Mesenchymal stem cell (in vitro differentiated cells and primary cell): Measurements from ENCODE around the gene TCHHL1.

Experiments
- DNase-seq: peaks from one replicate; pipeline ENCODE4 v3.0.0-alpha.2; 2013
- H2AFZ ChIP-seq: one replicate; pipeline ENCODE4 v1.6.1; 2013; ENCODE audit warnings: low read depth, mild to moderate bottlenecking, control low read depth, inconsistent platforms, low read length, moderate library complexity
- H2AK5ac ChIP-seq: 2 replicates; pipeline ENCODE4 v1.6.1; 2013; ENCODE audit warnings: low read length, moderate library complexity, mild to moderate bottlenecking, inconsistent platforms; ENCODE audit not compliant: severe bottlenecking
- H2BK120ac ChIP-seq: one replicate; pipeline ENCODE4 v1.6.1; 2013; ENCODE audit warnings: low read depth, mild to moderate bottlenecking, inconsistent platforms, low read length, moderate library complexity
- H2BK12ac ChIP-seq, 2 experiments: one replicate each; pipeline ENCODE4 v1.6.1; 2013; ENCODE audit warnings: inconsistent platforms in 2 of 2, low read length in 2 of 2, mild to moderate bottlenecking in 2 of 2, moderate library complexity in 2 of 2, control low read depth in 1 of 2
- H2BK15ac ChIP-seq: one replicate; pipeline ENCODE4 v1.6.1; 2013; ENCODE audit warnings: mild to moderate bottlenecking, low read depth, inconsistent platforms; ENCODE audit not compliant: poor library complexity, severe bottlenecking
- H2BK5ac ChIP-seq: 2 replicates; pipeline ENCODE4 v1.6.1; 2013; ENCODE audit warnings: low read depth, mild to moderate bottlenecking, low read length, control low read depth, inconsistent platforms; ENCODE audit not compliant: poor library complexity, severe bottlenecking
- H3K14ac ChIP-seq, 2 experiments: one replicate each; pipeline ENCODE4 v1.6.1; 2013; ENCODE audit warnings: inconsistent platforms in 2 of 2, low read length in 2 of 2, control low read depth in 1 of 2, mild to moderate bottlenecking in 1 of 2, moderate library complexity in 1 of 2
- H3K18ac ChIP-seq, 2 experiments: one replicate each; pipeline ENCODE4 v1.6.1; 2013; ENCODE audit warnings: inconsistent platforms in 2 of 2, low read length in 2 of 2, control low read depth in 1 of 2, low read depth in 1 of 2, mild to moderate bottlenecking in 1 of 2
- H3K23ac ChIP-seq, 2 experiments: one replicate each; pipeline ENCODE4 v1.6.1; 2013; ENCODE audit warnings: inconsistent platforms in 2 of 2, low read length in 2 of 2, mild to moderate bottlenecking in 2 of 2, moderate library complexity in 2 of 2, control low read depth in 1 of 2
- H3K27ac ChIP-seq: 2 replicates; pipeline ENCODE4 v1.5.1; 2013; ENCODE audit warnings: mild to moderate bottlenecking, moderate library complexity, low read length, control low read depth, inconsistent platforms; ENCODE audit not compliant: poor library complexity, severe bottlenecking
- H3K27me3 ChIP-seq, 2 experiments: 2 replicates each; pipeline versions ENCODE4 v1.6.1 to v1.7.0; 2013; ENCODE audit warnings: low read length in 2 of 2, mild to moderate bottlenecking in 2 of 2, moderate library complexity in 2 of 2, control low read depth in 1 of 2, inconsistent platforms in 1 of 2; ENCODE audit not compliant: control insufficient read depth in 1 of 2, insufficient read depth in 1 of 2
- H3K36me3 ChIP-seq, 2 experiments: 2 replicates each; pipeline versions ENCODE4 v1.6.1 to v1.7.0; 2013; ENCODE audit warnings: low read length in 2 of 2, control low read depth in 1 of 2, inconsistent platforms in 1 of 2, low read depth in 1 of 2, mild to moderate bottlenecking in 1 of 2; ENCODE audit not compliant: insufficient read depth in 2 of 2, control insufficient read depth in 1 of 2
- H3K4ac ChIP-seq, 2 experiments: one replicate each; pipeline ENCODE4 v1.6.1; 2013; ENCODE audit warnings: inconsistent platforms in 2 of 2, low read length in 2 of 2, mild to moderate bottlenecking in 2 of 2, moderate library complexity in 2 of 2, control low read depth in 1 of 2, low read depth in 1 of 2
- H3K4me1 ChIP-seq: 2 replicates; pipeline ENCODE4 v1.6.1; 2013; ENCODE audit warnings: low read depth, low read length, control low read depth; ENCODE audit not compliant: control insufficient read depth, insufficient read depth
- H3K4me2 ChIP-seq: 2 replicates; pipeline ENCODE4 v1.6.1; 2013; ENCODE audit warnings: low read length, mild to moderate bottlenecking, inconsistent platforms; ENCODE audit not compliant: poor library complexity, severe bottlenecking
- H3K4me3 ChIP-seq, 2 experiments: 2 replicates each; pipeline versions ENCODE4 v1.5.1 to v1.7.0; 2013; ENCODE audit warnings: low read length in 2 of 2, mild to moderate bottlenecking in 2 of 2, control low read depth in 1 of 2, low read depth in 1 of 2; ENCODE audit not compliant: insufficient read depth in 1 of 2
- H3K79me1 ChIP-seq: replicated peaks from 2 replicates; pipeline ENCODE4 v1.6.1; 2013; ENCODE audit warnings: mild to moderate bottlenecking, control low read depth, low read length, inconsistent platforms; ENCODE audit not compliant: poor library complexity, severe bottlenecking
- H3K9ac ChIP-seq: 2 replicates; pipeline ENCODE4 v1.7.0; 2013; ENCODE audit warnings: mild to moderate bottlenecking, low read length, moderate library complexity
- H3K9me3 ChIP-seq: 2 replicates; pipeline ENCODE4 v1.7.0; 2013; ENCODE audit warnings: mild to moderate bottlenecking, low read length; ENCODE audit not compliant: control insufficient read depth
- H4K8ac ChIP-seq: one replicate; pipeline ENCODE4 v1.6.1; 2013; ENCODE audit warnings: inconsistent platforms, mild to moderate bottlenecking, low read length, moderate library complexity
- H4K91ac ChIP-seq: one replicate; pipeline ENCODE4 v1.6.1; 2013; ENCODE audit warnings: mild to moderate bottlenecking, low read length, inconsistent platforms
- WGBS: methylation state at CpG from one replicate; pipeline ENCODE4 v1.1.7; 2013; ENCODE audit warnings: mixed read lengths; 5-methylcytosine and 5-hydroxymethylcytosine counted together

The TCHHL1 gene

GRCh38 chr1:152107031-152107983 lies 18.4 kb upstream of the TCHHL1 start:
- Histone ChIP-seq H3K4me2 (no peak overlapping the region), H3K4me1 (no peaks in the 10 kb centered on the region), H3K9ac (peak overlapping the region; percentile 56), H3K18ac (no peak overlapping the region), H2AFZ (no peak overlapping the region), H2BK12ac (no peak overlapping the region), H3K79me1 (no peaks in the 10 kb centered on the region), H3K27me3 (peaks cover 22 to 75% of the 10 kb centered on the region in 2 experiments), H2AK5ac (no peak overlapping the region), H4K91ac (no peak overlapping the region), H3K4ac (no peak overlapping the region), H3K23ac (no peak overlapping the region), H2BK5ac (no peak overlapping the region), H3K36me3 (no peaks in the 10 kb centered on the region), H2BK120ac (no peak overlapping the region), H3K27ac (no peak overlapping the region), H3K14ac (no peak overlapping the region), H3K4me3 (peak overlapping the region in 1 of 2 experiments; percentile 81), H3K9me3 (no peaks in the 10 kb centered on the region), H4K8ac (no peak overlapping the region), H2BK15ac (no peak overlapping the region)
- no peak for DNase-seq
- WGBS, result 74% methylated on average over 40 of the region's 41 CpGs

DNA sequence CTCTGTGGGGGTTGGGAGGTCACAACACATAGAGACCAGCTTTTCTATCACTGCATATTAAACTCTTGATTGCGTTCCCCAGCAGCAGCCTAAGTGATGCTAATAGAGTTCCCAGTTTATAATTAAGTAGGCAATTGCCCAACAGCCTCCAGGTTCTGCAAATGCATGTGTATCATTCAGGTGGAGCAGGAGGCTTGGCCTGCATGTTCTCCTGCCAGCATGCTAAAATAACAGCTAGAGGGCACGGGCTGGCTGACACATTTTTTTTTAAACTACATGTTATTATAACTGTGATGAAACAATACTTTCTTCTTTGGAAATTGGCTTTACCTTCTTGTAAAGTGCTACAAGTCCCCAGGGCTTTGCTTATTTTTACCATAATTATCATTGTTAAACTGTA lies 16.0 kb upstream of the TCHHL1 start:
- H2BK5ac ChIP-seq, result no peak overlapping the region
- no peaks in the 10 kb centered on the region for H3K36me3 ChIP-seq
- no peak overlapping the region for H3K4ac ChIP-seq
- no peak overlapping the region for H3K4me3 ChIP-seq
- H3K27me3 ChIP-seq, result peaks cover 7 to 84% of the 10 kb centered on the region in 2 experiments
- H2BK120ac ChIP-seq, result no peak overlapping the region
- WGBS, result no CpG with 5 or more reads among the region's 2 CpGs
- no peak overlapping the region for H3K23ac ChIP-seq
- no peak for DNase-seq
- no peak overlapping the region for H3K27ac ChIP-seq
- no peaks in the 10 kb centered on the region for H3K79me1 ChIP-seq
- H3K4me2 ChIP-seq, result no peak overlapping the region
- H4K91ac ChIP-seq, result no peak overlapping the region
- no peak overlapping the region for H2AFZ ChIP-seq
- no peaks in the 10 kb centered on the region for H3K4me1 ChIP-seq
- no peak overlapping the region for H2BK15ac ChIP-seq
- no peak overlapping the region for H2AK5ac ChIP-seq
- H2BK12ac ChIP-seq, result no peak overlapping the region
- no peak overlapping the region for H4K8ac ChIP-seq
- H3K9me3 ChIP-seq, result no peaks in the 10 kb centered on the region
- no peak overlapping the region for H3K9ac ChIP-seq
- H3K18ac ChIP-seq, result no peak overlapping the region
- H3K14ac ChIP-seq, result no peak overlapping the region

DNA sequence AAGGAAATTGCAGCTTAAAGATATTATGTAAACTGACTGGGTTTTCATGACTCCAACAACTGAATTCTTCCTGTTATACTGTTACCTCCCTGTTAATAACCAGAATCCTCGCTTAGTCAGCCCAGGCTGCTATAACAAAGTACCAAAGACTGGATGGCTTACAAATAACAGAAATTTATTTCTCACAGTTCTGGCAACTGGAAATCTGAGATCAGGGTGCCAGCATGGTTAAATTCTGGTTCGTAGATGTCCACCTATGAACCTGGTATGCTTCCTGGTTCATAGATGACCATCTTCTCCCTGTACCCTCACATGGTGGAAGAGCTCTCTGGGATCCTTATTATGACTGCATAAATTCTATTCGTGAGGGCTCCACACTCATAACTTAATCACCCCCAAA lies 8.1 kb upstream of the TCHHL1 start:
- no peak overlapping the region for H3K4ac ChIP-seq
- no peaks in the 10 kb centered on the region for H3K79me1 ChIP-seq
- no peak overlapping the region for H2BK12ac ChIP-seq
- H3K18ac ChIP-seq, result no peak overlapping the region
- H3K9me3 ChIP-seq, result peaks cover 29% of the 10 kb centered on the region
- no peak overlapping the region for H3K27ac ChIP-seq
- no peaks in the 10 kb centered on the region for H3K4me1 ChIP-seq
- no peak overlapping the region for H2AK5ac ChIP-seq
- H3K27me3 ChIP-seq, result peaks cover 0 to 18% of the 10 kb centered on the region in 2 experiments
- H2BK5ac ChIP-seq, result no peak overlapping the region
- H3K9ac ChIP-seq, result no peak overlapping the region
- H4K8ac ChIP-seq, result no peak overlapping the region
- no peak overlapping the region for H2BK15ac ChIP-seq
- no peak overlapping the region for H3K23ac ChIP-seq
- H3K4me3 ChIP-seq, result no peak overlapping the region
- no peak overlapping the region for H3K14ac ChIP-seq
- H2AFZ ChIP-seq, result no peak overlapping the region
- H3K4me2 ChIP-seq, result no peak overlapping the region
- no peak overlapping the region for H2BK120ac ChIP-seq
- H4K91ac ChIP-seq, result no peak overlapping the region
- 49% methylated on average over 2 of the region's 3 CpGs for WGBS
- no peak for DNase-seq
- no peaks in the 10 kb centered on the region for H3K36me3 ChIP-seq

- Histone ChIP-seq H4K8ac (no peak overlapping the region), H3K9me3 (peaks cover 9% of the 10 kb centered on the region), H3K9ac (no peak overlapping the region), H2AFZ (no peak overlapping the region), H2BK5ac (no peak overlapping the region), H3K4ac (no peak overlapping the region), H3K27ac (no peak overlapping the region), H3K4me2 (no peak overlapping the region), H3K4me1 (no peaks in the 10 kb centered on the region), H3K4me3 (no peak overlapping the region), H3K79me1 (no peaks in the 10 kb centered on the region), H3K14ac (no peak overlapping the region), H4K91ac (no peak overlapping the region), H3K18ac (no peak overlapping the region), H2BK15ac (no peak overlapping the region), H2AK5ac (no peak overlapping the region), H2BK120ac (no peak overlapping the region), H3K27me3 (peaks cover 12 to 39% of the 10 kb centered on the region in 2 experiments), H2BK12ac (no peak overlapping the region), H3K36me3 (no peaks in the 10 kb centered on the region), H3K23ac (no peak overlapping the region)
- no peak for DNase-seq
These were observed 2.1 kb downstream of the TCHHL1 start for GRCh38 chr1:152086760-152087159.
